Fibroblast of lung (primary cell): ENCODE measurements around the gene MAP4K4. TPM values are rescaled to one million over a fixed set of nuclear protein-coding genes. Genes with fewer than 3 reads are reported as not detected.

Experiments
- DNase-seq, 2 donors: peaks; one replicate each; pipeline versions ENCODE4 v3.0.0 to v3.0.0-alpha.2; 2010; ENCODE audit warnings: low read depth in 2 of 2
- H2AFZ ChIP-seq: 2 replicates; pipeline ENCODE4 v1.5.1; 2012; ENCODE audit warnings: low read length, control low read depth, inconsistent platforms
- H3K27ac ChIP-seq: 2 replicates; pipeline ENCODE4 v1.5.1; 2011; ENCODE audit warnings: low read length, control low read depth; ENCODE audit not compliant: insufficient read depth
- H3K27me3 ChIP-seq: 2 replicates; pipeline ENCODE4 v1.5.1; 2011; ENCODE audit warnings: mild to moderate bottlenecking, low read length; ENCODE audit not compliant: control insufficient read depth, insufficient read depth
- H3K36me3 ChIP-seq: 2 replicates; pipeline ENCODE4 v1.5.1; 2011; ENCODE audit warnings: low read length; ENCODE audit not compliant: control insufficient read depth, insufficient read depth
- H3K4me1 ChIP-seq: 2 replicates; pipeline ENCODE4 v1.5.1; 2011; ENCODE audit warnings: low read length; ENCODE audit not compliant: control insufficient read depth, insufficient read depth; ENCODE audit errors: extremely low read depth
- H3K4me2 ChIP-seq: 2 replicates; pipeline ENCODE4 v1.5.1; 2011; ENCODE audit warnings: low read length, control low read depth; ENCODE audit not compliant: insufficient read depth; ENCODE audit errors: extremely low read depth
- H3K4me3 ChIP-seq, 4 experiments: fragments of 200-600 bp in 1 of 4; sonication (generic) in 1 of 4; replicated peaks in 1 of 4; 2 replicates each; pipeline ENCODE4 v1.5.1; 2011 to 2016; ENCODE audit warnings: low read length in 4 of 4, low read depth in 3 of 4, mild to moderate bottlenecking in 3 of 4, control low read depth in 2 of 4, inconsistent platforms in 1 of 4, mixed read lengths in 1 of 4; ENCODE audit not compliant: insufficient read depth in 1 of 4; ENCODE audit errors: control extremely low read depth in 1 of 4
- H3K79me2 ChIP-seq: 2 replicates; pipeline ENCODE4 v1.5.1; 2012; ENCODE audit warnings: mild to moderate bottlenecking, low read length, inconsistent platforms; ENCODE audit not compliant: control insufficient read depth, insufficient read depth
- H3K9ac ChIP-seq: 2 replicates; pipeline ENCODE4 v1.5.1; 2011; ENCODE audit warnings: mild to moderate bottlenecking, low read length, control low read depth; ENCODE audit not compliant: insufficient read depth
- H3K9me3 ChIP-seq: 2 replicates; pipeline ENCODE4 v1.5.1; 2012; ENCODE audit warnings: low read depth, low read length; ENCODE audit not compliant: control insufficient read depth, insufficient read depth
- H4K20me1 ChIP-seq: 2 replicates; pipeline ENCODE4 v1.5.1; 2011; ENCODE audit warnings: low read length; ENCODE audit not compliant: control insufficient read depth, insufficient read depth; ENCODE audit errors: extremely low read depth
- CTCF ChIP-seq, 2 donors: IDR thresholded peaks in 1 of 2; conservative IDR thresholded peaks in 1 of 2; 1 replicate in 1 of 2; 2 replicates in 1 of 2; pipeline ENCODE4 v1.5.1; 2011 to 2012; ENCODE audit warnings: low read length in 2 of 2, control low read depth in 1 of 2, inconsistent platforms in 1 of 2, low read depth in 1 of 2, mild to moderate bottlenecking in 1 of 2
- EZH2 ChIP-seq: IDR thresholded peaks from 2 replicates; pipeline ENCODE4 v1.5.1; 2012; ENCODE audit warnings: low read length, control low read depth, mild to moderate bottlenecking; ENCODE audit errors: missing control alignments
- polyA plus RNA-seq, 2 donors: library from polyadenylated mRNA; depleted of rRNA in 1 of 2; stranded (reverse) in 1 of 2; unstranded in 1 of 2; fragments of >200 nt; gene quantifications; 2 replicates each; pipeline ENCODE4 v1.2.1, GENCODE V29; 2011 to 2012; ENCODE audit warnings: missing spikeins in 1 of 2
- total RNA-seq: library from RNA; depleted of rRNA; stranded (reverse); fragments of >200 nt; gene quantifications from 2 replicates; pipeline ENCODE4 v1.2.1, GENCODE V29; 2014

The MAP4K4 gene
- total and polyA plus RNA-seq, 2 donors (not counting 1 experiment from before 2014, with no cell fraction given): 113 to 164 TPM

GRCh38 chr2:101657787-101658186 lies 39.7 kb upstream of the MAP4K4 start:
- no peaks in the 10 kb centered on the region for H4K20me1 ChIP-seq
- no peak overlapping the region for H3K4me3 ChIP-seq

GRCh38 chr2:101658387-101658786 lies 39.1 kb upstream of the MAP4K4 start:
- no peaks in the 10 kb centered on the region for H3K36me3 ChIP-seq
- H3K27me3 ChIP-seq: no peaks in the 10 kb centered on the region
- H3K4me2 ChIP-seq: no peak overlapping the region
- H3K9ac ChIP-seq: no peak overlapping the region
- H2AFZ ChIP-seq: no peak overlapping the region
- no peak overlapping the region for H3K27ac ChIP-seq
- H3K4me3 ChIP-seq: no peak overlapping the region
- H3K9me3 ChIP-seq: no peaks in the 10 kb centered on the region
- no peaks in the 10 kb centered on the region for H4K20me1 ChIP-seq
- TF ChIP-seq CTCF (conservative IDR thresholded peaks at IDR 0.05 in 1 of 2, IDR thresholded peaks at IDR 0.05 in 1 of 2; ENCODE audit: low read depth in 1 of 2, low read length in 2 of 2) (no peak), EZH2 (no peak)
- DNase-seq: peak in 1 of 2 donors; percentile 30
- H3K79me2 ChIP-seq: no peaks in the 10 kb centered on the region
- no peaks in the 10 kb centered on the region for H3K4me1 ChIP-seq

More at GRCh38 chr2:101657787-101658186, 39.7 kb upstream of the MAP4K4 start:
- no peak overlapping the region for H3K27ac ChIP-seq
- no peak overlapping the region for H3K4me2 ChIP-seq
- H2AFZ ChIP-seq: no peak overlapping the region
- H3K36me3 ChIP-seq: no peaks in the 10 kb centered on the region
- H3K4me1 ChIP-seq: no peaks in the 10 kb centered on the region
- H3K9me3 ChIP-seq: no peaks in the 10 kb centered on the region
- DNase-seq: no peak
- TF ChIP-seq EZH2 (no peak), CTCF (conservative IDR thresholded peaks at IDR 0.05 in 1 of 2, IDR thresholded peaks at IDR 0.05 in 1 of 2; ENCODE audit: low read depth in 1 of 2, low read length in 2 of 2) (no peak)
- H3K79me2 ChIP-seq: no peaks in the 10 kb centered on the region
- no peaks in the 10 kb centered on the region for H3K27me3 ChIP-seq
- no peak overlapping the region for H3K9ac ChIP-seq

GRCh38 chr2:101665312-101665711 lies 32.2 kb upstream of the MAP4K4 start:
- H3K4me2 ChIP-seq: no peak overlapping the region
- H4K20me1 ChIP-seq: no peaks in the 10 kb centered on the region
- H2AFZ ChIP-seq: no peak overlapping the region
- no peak overlapping the region for H3K4me3 ChIP-seq
- no peak overlapping the region for H3K27ac ChIP-seq
- H3K27me3 ChIP-seq: no peaks in the 10 kb centered on the region
- TF ChIP-seq EZH2: no peak
- no peak for TF ChIP-seq CTCF (conservative IDR thresholded peaks at IDR 0.05 in 1 of 2, IDR thresholded peaks at IDR 0.05 in 1 of 2; ENCODE audit: low read depth in 1 of 2, low read length in 2 of 2)
- no peaks in the 10 kb centered on the region for H3K9me3 ChIP-seq
- H3K9ac ChIP-seq: no peak overlapping the region
- no peak for DNase-seq
- H3K4me1 ChIP-seq: no peaks in the 10 kb centered on the region
- no peaks in the 10 kb centered on the region for H3K79me2 ChIP-seq
- no peaks in the 10 kb centered on the region for H3K36me3 ChIP-seq
